ENCODE measurements around the gene TTLL7. TPM values are rescaled to one million over a fixed set of nuclear protein-coding genes. Genes with fewer than 3 reads are reported as not detected.

Gene TTLL7
- total RNA-seq, 1 experiment from 2014 or later, result 6.6 TPM

GRCh38 chr1:84037758-84038611, 39.1 kb upstream of the TTLL7 start:
- no peaks in the 10 kb centered on the region for H4K20me1 ChIP-seq (ENCODE audit: control insufficient read depth, insufficient read depth, insufficient read length)
- no peak overlapping the region for H2BK5ac ChIP-seq (ENCODE audit: insufficient read length, low read length)
- no peak overlapping the region for H3K4me2 ChIP-seq (ENCODE audit: insufficient read depth, insufficient read length, low read length)
- H3K27ac ChIP-seq (ENCODE audit: insufficient read length, low read depth, low read length), result no peak overlapping the region
- H3K56ac ChIP-seq (ENCODE audit: insufficient read length, low read depth, low read length), result no peak overlapping the region
- no peaks in the 10 kb centered on the region; the same call in 1 of the 2 replicates for H3K27me3 ChIP-seq (ENCODE audit: insufficient read depth, low read length)
- Mint-ChIP-seq H3K27ac (no peak overlapping the region), H3K4me1 (peaks cover 7 to 17% of the 10 kb centered on the region in 2 experiments), H3K36me3 (ENCODE audit: insufficient read depth in 1 of 3, low read depth in 3 of 3) (peaks cover 0 to 14% (median 0%) of the 10 kb centered on the region in 3 experiments; a peak in 5 of 7 replicates), H3K9me3 (peaks cover 5 to 22% of the 10 kb centered on the region in 2 experiments), H3K27me3 (ENCODE audit: low read depth) (peaks cover 83% of the 10 kb centered on the region), H3K4me3 (no peak overlapping the region)
- H3K18ac ChIP-seq (ENCODE audit: insufficient read length, low read depth, low read length), result no peak overlapping the region
- H3K79me1 ChIP-seq (ENCODE audit: insufficient read depth, low read depth, low read length, poor library complexity, severe bottlenecking), result no peaks in the 10 kb centered on the region
- DNase-seq, result no peak
- H2BK20ac ChIP-seq (ENCODE audit: low read depth, low read length, poor library complexity, severe bottlenecking), result no peak overlapping the region
- H2BK12ac ChIP-seq (ENCODE audit: insufficient read length, low read depth, low read length), result no peak overlapping the region
- H3K4me1 ChIP-seq (ENCODE audit: insufficient read depth, low read length), result no peaks in the 10 kb centered on the region
- H4K8ac ChIP-seq (replicated peaks; ENCODE audit: insufficient read length, low read depth, low read length), result no peak overlapping the region
- no peak overlapping the region for H2BK15ac ChIP-seq (ENCODE audit: low read depth, low read length)
- no peak overlapping the region for H3T11ph ChIP-seq (ENCODE audit: low read length)
- no peak overlapping the region for H2BK120ac ChIP-seq (ENCODE audit: low read depth, low read length, poor library complexity, severe bottlenecking)
- no peaks in the 10 kb centered on the region for H3K23me2 ChIP-seq (ENCODE audit: insufficient read length, low read depth, low read length, poor library complexity, severe bottlenecking)
- H3K4ac ChIP-seq (ENCODE audit: low read depth, low read length), result no peak overlapping the region
- H4K91ac ChIP-seq (ENCODE audit: insufficient read length, low read depth, low read length), result no peak overlapping the region
- no peak overlapping the region for H4K5ac ChIP-seq (ENCODE audit: insufficient read length, low read depth, low read length)
- TF ChIP-seq CTCF (conservative IDR thresholded peaks at IDR 0.05), result no peak
- no peak overlapping the region for H2AK5ac ChIP-seq (ENCODE audit: insufficient read length, low read length)
- no peak overlapping the region for H3K14ac ChIP-seq (ENCODE audit: insufficient read depth, low read length)
- WGBS (ENCODE audit: extremely low coverage, insufficient read length, low lambda C conversion rate), result no CpG with 5 or more reads among the region's 9 CpGs
- no peak overlapping the region for H3K23ac ChIP-seq (ENCODE audit: insufficient read length, low read depth, low read length)
- no peak overlapping the region for H2AFZ ChIP-seq (ENCODE audit: low read length)
- H3K9me3 ChIP-seq (ENCODE audit: control insufficient read depth, low read depth, low read length), result no peaks in the 10 kb centered on the region
- no peak overlapping the region for H3K9ac ChIP-seq (ENCODE audit: extremely low read depth, insufficient read length, low read length)
- no peaks in the 10 kb centered on the region for H3K79me2 ChIP-seq (ENCODE audit: insufficient read depth, low read length)
